ENCODE data around the gene HGS.

DNA sequence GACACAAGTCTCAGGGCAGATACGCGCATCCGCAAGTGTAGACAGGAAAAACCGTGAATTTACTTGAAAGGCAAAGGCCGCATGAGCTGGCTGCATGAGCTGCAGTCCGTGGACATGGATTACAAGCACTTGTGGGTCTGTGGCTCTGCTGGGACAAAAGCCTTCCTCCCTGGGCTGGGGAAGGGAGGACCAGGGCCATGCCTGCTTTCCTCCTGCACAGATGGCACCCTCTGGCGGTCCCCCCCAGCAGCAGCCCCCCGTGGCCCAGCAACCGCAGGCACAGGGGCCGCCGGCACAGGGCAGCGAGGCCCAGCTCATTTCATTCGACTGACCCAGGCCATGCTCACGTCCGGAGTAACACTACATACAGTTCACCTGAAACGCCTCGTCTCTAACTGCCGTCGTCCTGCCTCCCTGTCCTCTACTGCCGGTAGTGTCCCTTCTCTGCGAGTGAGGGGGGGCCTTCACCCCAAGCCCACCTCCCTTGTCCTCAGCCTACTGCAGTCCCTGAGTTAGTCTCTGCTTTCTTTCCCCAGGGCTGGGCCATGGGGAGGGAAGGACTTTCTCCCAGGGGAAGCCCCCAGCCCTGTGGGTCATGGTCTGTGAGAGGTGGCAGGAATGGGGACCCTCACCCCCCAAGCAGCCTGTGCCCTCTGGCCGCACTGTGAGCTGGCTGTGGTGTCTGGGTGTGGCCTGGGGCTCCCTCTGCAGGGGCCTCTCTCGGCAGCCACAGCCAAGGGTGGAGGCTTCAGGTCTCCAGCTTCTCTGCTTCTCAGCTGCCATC, 17.7 kb downstream of the HGS start:
- TF ChIP-seq, protein P1, sequence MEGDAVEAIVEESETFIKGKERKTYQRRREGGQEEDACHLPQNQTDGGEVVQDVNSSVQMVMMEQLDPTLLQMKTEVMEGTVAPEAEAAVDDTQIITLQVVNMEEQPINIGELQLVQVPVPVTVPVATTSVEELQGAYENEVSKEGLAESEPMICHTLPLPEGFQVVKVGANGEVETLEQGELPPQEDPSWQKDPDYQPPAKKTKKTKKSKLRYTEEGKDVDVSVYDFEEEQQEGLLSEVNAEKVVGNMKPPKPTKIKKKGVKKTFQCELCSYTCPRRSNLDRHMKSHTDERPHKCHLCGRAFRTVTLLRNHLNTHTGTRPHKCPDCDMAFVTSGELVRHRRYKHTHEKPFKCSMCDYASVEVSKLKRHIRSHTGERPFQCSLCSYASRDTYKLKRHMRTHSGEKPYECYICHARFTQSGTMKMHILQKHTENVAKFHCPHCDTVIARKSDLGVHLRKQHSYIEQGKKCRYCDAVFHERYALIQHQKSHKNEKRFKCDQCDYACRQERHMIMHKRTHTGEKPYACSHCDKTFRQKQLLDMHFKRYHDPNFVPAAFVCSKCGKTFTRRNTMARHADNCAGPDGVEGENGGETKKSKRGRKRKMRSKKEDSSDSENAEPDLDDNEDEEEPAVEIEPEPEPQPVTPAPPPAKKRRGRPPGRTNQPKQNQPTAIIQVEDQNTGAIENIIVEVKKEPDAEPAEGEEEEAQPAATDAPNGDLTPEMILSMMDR (IDR thresholded peaks at IDR 0.05; ENCODE audit: low read depth, low read length, poor library complexity, severe bottlenecking): no peak
- no peak for TF ChIP-seq EZH2phosphoT487 (IDR thresholded peaks at IDR 0.05; ENCODE audit: borderline replicate concordance, low read length)

All from DOHH2 (cell line).